GM18498 (cell line): Measurements from ENCODE around the gene ZNF454.

Experiments used
- ATAC-seq: cut with Tn5 transposase; IDR thresholded peaks from one replicate; pipeline ENCODE4 v1.9.1; 2021; ENCODE audit warnings: mild to moderate bottlenecking, moderate library complexity; ENCODE audit not compliant: unreplicated experiment

Gene ZNF454

DNA sequence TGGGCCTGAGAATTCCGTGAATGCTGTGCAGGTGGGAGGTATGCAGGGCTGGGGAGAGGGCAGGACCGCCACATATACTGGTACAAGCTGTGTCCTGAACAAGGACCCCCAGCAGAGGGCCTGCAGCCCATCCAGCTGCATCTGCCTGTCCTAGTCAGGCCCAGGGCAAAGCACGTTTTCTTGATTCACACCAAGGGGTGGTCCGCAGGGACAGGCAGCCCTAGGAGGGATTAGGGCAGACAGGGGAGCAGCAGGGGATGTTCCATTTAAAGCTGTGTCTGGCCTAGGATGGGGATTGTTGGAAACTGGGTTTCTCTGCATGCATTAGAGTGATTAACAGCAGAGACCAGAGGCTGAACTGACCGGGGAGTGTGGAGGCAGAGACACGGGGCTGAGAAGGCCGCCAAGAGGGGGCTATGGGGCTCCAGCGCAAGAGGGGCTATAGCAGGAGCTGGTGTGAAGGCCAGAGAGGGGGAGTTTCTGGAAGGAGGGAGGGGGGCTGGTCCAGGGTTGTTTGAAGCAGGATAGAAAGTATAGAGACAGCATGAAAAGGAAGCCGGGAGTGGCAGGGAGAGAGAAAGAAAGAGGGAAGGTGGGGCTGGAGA, 51.4 kb downstream of the ZNF454 start:
- ATAC-seq = no peak

DNA sequence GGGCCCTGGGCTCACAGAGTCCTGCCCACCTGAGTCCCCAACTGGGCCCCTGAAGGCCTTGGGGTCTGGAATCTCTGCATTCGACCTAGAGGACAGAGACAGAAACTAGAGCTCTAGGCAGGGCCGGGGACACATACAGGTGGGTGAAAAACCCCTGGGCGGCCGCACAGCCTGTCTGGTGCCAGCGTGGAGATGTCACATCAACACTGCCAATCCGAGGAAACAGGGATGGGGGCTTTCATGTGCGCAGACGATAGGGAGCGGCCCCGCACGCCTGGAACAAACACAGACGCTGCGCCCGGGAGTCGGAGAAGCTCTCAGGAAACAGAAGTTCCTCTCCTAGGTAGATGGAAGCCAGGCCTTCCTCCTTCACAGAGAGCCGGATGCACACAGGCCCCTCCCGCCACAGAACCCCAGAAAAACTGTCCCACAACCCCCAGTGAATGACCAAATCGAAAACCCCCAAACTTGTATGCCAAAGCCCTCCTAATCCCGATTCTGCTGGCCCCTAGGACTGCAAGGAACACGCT, 52.3 kb downstream of the ZNF454 start:
- ATAC-seq = no peak

DNA sequence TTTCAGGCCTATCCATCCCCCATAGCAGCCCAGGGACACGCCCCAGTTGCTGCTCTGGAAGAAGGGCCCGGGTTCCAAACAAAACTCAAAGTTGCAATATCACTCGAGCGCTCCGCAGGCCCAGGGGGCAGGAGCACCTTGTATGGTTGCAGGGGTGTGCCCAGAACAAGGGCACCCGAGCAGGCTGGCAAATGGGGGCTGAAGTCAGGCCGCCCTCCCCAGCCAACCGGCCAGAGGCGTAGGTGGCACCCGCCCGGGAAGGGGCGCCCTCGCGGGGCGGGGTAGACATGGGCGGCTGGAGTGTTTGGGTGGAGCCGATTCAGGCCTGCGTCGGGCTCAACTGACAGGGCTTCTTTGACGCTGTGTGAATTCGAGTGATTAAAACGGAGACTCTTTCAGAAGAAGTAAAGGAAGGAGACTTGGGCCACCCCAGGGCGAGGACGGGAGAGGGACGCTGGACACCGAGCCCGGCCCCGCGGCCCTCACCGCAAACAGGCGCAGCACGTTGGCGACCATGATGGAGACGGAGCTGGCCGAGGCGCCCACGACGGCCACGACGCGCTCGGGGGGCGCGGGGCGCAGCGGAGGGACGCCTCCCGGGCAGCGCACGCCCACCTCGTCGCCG, 53.1 kb downstream of the ZNF454 start:
- ATAC-seq = no peak

DNA sequence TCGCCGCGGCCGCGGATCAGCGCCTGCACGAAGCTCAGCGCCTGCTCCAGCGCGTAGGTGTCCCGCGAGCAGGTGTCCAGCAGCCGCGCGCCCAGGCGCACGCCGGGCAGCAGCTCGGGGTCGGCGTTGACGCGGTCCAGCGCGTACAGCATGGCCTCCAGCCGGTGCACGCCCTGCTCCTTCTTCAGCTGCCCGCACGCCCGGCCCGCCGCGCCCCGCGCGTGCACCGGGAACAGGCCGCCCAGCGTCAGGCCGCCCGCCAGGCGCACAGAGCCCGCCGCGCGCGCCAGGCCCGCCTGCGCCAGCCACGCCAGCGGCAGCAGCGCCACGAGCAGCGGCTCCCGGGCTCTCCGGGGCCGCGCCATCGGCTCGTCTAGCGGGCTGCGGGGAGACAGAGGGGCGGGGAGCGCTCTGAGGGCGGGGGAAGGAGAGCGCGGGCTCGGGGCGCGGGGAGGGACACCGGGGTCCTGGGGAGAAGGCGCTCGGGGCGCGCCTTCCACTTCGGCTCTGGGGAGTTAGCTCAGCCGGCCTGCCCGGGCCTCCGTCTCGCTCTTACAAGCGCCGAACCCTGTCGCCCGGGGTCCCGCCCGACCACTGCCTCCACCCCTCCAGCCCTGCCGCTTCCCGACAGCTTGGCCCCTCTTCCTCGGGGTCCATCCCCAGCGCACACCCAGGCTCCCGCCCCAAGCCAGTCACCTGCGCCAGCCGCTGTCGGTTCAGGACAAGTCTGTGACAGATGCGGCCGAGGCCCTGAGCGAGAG, 53.8 kb downstream of the ZNF454 start, which contains the start of gene GRM6:
Gene GRM6 (minus strand): TSS at position 741 of the 761 bp plus-strand sequence. CDS start 376 bp downstream, at position 365.
- no peak for ATAC-seq

DNA sequence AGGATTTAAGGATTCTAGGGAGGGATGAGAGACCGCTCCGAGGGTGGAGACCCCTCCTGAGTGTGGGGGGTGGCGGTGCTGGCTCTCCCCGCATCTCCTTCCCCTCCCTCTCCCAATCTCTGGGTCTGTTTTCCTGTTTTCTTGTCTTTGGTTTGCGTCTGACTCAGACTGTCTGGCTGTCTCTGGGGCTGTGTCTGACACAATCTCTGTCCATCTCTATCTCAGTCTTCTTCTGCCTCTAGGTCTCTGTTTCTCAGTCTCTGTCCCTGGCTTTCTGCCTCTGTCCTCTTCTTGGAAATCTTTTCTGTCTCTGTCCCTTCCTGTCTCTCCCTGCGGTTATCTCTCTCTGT, 54.3 kb downstream of the ZNF454 start:
- ATAC-seq = no peak

DNA sequence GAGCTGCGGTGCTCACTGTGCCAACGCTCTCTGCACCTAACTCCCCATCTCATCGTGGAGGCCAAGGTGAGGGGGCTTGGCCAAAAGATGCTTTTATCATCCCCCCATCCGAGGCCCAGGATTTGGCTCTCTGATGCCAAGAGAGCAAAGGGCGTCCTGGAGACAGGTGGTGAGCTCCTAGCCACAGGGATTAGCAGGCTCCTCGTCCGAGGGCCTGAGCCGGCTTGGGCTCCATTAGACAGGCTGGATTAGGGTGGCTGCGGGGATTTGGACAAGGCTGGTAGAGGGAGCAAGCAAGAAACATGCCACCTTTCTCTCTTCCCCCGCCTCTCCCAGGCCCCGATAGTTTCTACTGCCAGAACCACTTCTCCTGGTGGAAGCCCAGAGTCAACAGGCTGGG, 55.2 kb downstream of the ZNF454 start:
- no peak for ATAC-seq

DNA sequence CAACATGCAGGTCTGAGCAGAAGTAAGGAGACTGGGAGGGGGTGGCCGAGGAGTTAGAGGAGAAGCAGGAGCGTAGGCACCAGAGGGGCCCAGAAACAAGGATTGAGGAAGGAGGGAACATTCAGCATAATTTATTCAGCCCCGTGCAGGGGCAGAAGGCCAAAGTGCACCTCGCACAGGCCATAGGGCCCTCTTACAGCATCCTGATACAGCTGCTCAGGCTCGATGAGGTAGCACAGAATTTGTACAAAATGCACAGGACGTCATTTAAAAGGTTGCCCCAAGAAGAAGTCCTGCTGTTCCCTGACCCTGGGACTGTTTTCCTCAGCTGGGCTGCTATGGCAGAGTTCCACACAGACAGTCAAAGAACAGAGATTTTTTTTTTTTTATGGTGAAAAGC, 56.2 kb downstream of the ZNF454 start:
- no peak for ATAC-seq

DNA sequence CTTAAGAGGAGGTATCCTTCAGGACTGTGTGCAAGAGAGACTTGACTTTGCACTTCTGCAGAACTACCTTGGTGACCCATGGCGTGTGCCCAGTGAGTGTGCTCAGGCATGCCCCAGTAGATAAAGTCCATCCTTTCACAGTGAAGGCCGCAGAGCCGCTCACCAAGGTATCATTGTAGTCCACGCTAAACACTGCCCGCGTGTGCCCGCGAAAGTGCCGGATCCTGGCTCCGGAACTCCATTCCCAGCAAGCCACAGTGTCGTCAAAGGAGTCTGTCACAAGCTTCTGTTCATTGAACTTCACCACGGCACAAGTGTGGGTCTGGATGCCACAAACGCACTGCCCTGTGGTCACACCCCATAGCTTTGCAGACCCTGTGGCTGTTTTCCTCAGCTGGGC, 57.4 kb downstream of the ZNF454 start:
- no peak for ATAC-seq

DNA sequence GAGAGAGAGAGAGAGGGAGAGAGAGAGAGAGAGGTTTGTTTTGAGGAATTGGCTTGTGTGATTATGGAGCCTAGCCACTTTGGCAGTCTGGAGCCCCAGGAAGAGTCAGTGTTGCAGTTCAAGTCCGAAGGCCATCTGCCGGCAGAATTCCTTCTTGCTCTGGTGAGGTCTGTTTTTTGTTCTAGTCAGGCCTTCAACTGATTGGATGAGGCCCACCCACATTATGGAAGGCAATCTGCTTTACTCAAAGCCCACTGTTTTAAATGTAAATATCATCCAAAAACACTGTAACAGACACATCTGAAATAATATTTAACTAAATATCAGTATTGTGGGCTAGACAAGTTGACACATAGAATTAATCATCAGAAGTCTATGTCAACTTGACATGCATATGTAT, 65.6 kb downstream of the ZNF454 start:
- ATAC-seq = no peak

DNA sequence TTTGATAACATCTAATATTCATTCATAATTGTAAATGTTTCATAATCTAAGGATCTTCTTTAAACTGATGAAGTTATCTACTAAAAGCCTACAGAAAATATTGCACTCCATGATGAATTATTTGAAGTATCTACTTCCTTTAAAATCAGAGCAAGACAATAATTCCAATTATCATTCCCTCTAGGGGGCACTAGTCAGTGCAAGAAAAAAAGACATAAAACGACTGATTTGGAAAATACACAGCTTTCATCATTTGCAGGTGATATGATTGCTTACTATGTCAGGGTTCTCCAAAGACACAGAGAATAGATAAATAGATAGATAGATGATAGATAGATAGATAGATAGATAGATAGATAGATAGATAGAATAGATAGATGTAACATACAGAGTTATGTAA, 67.7 kb downstream of the ZNF454 start:
- ATAC-seq = no peak
